HuH-7.5 (cell line): ENCODE data around the gene SDHC.
"Not testable (repeated sequence)": the region's sequence is repeated elsewhere in the genome, so short reads cannot be mapped to it uniquely, and the experiment has no call there.

Experiments used
- DNase-seq: peaks from one replicate; pipeline ENCODE4 v3.0.0; 2011; ENCODE audit warnings: low spot score

The SDHC gene

GRCh38 chr1:161311595-161312181, 2.5 kb upstream of the SDHC start:
- DNase-seq: no peak

GRCh38 chr1:161313554-161314200, 504 bp upstream of the SDHC start:
- no peak for DNase-seq

- DNase-seq: not testable (repeated sequence)
Observed at GRCh38 chr1:161315841-161316674, 1.9 kb downstream of the SDHC start.

- no peak for DNase-seq
Observed at GRCh38 chr1:161324020-161324419, 9.8 kb downstream of the SDHC start.

DNA sequence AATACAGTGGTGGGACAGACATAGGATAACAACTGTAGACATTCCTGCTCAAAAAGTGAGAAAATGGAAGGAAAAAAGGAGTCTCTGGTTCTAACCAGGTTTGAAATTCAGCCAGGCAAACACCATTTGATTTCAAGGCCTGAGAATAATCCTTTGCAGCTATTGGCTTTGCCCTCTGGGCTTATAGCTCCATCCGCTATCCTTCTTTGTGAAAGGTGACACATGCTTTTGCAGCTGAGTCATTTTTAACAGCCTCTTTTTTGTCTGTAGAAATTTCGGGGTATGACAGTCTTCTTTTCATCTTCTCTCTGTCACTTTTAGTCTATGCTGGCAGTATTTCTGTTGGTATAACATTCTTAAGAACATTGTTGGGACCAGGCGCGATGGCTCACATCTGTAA, 16.2 kb downstream of the SDHC start:
- DNase-seq: no peak

DNA sequence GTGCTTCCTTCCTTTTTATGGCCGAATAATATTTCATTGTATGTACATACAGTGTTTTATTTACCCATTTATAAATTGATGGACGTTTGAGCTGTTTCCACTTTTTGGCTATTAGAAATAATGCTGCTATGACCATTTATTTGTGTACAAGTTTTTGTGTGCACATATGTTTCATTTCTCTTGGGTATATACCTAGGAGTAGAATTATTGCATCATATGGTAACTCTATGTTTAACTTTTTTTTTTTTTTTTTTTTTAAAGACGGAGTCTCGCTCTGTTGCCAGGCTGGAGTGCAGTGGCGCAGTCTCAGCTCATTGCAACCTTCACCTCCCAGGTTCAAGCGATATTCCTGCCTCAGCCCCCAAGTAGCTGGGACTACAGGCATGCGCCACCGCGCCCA, 19.0 kb downstream of the SDHC start:
- no peak for DNase-seq

- no peak for DNase-seq
Observed at GRCh38 chr1:161335796-161336195, 21.6 kb downstream of the SDHC start.

DNA sequence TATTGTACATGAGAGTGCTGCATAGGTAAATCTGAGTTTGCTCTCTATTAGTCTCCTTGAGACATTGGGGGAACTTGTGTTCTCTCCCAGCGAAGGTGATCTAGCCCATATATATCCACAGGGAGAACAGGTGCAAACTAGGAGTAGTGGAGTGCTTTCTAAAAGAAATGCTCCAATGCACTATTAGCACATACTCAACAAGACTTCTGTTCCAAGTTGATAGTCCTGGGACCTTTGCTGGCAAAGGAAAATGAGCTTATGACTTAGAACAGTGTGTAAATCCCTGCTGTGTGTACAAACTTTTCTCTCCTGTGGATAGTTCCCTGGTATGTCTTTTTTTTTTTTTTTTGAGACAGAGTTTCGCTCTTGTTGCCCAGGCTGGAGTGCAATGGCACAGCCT, 28.0 kb downstream of the SDHC start:
- DNase-seq: no peak

- DNase-seq: no peak
Observed at GRCh38 chr1:161342821-161343220, 28.6 kb downstream of the SDHC start.

GRCh38 chr1:161350671-161351070, 36.5 kb downstream of the SDHC start:
- DNase-seq: no peak

GRCh38 chr1:161351482-161351881, 37.3 kb downstream of the SDHC start:
- DNase-seq: no peak

- no peak for DNase-seq
Observed at GRCh38 chr1:161357073-161357472, 42.9 kb downstream of the SDHC start.

DNA sequence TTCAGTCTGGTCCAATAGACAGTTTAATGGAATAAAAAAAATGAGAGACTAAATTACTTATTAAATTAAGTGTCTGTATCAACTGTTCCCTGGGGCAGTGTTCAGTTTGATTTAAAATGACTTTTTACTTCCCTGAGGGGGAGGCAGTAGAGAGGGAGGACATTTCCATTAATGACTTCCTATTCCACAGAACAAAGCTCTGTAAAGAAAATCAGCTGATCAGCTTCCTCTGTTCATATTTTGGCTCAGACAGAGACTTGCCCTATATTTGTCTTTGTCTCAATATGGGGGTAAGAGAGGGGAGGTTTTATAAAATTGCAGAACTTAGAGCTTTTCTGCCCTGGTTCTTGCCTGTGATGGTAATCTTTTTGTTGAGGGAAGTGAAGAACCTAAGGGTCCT, 45.1 kb downstream of the SDHC start:
- no peak for DNase-seq

- DNase-seq: no peak
Observed at GRCh38 chr1:161364332-161364731, 50.2 kb downstream of the SDHC start.

DNA sequence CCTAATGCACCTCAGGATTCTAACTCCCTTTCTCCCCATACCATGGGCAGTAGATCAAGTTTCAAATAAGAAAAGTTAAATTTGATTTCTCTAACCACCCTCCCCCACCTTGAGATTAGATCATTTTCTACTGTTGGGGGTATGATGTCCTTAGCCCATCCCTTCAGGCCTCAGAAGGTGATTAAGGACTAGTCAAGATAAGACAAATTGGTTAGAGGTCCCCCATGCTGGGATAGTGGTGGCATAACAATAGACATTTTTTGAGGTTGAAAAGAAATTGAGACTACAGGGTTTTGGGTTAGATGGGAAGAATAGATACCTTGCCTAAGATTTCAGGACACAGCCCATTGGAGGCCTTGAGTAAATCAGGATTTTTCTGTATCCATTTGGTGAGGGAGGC, 51.0 kb downstream of the SDHC start:
- DNase-seq: no peak

- peak; percentile 37 for DNase-seq
Observed at GRCh38 chr1:161367684-161368400, 53.7 kb downstream of the SDHC start, which contains the start of gene CFAP126. TSS of gene CFAP126 (minus strand) at chr1:161367876. CDS start at chr1:161367868, 8 bp downstream.

DNA sequence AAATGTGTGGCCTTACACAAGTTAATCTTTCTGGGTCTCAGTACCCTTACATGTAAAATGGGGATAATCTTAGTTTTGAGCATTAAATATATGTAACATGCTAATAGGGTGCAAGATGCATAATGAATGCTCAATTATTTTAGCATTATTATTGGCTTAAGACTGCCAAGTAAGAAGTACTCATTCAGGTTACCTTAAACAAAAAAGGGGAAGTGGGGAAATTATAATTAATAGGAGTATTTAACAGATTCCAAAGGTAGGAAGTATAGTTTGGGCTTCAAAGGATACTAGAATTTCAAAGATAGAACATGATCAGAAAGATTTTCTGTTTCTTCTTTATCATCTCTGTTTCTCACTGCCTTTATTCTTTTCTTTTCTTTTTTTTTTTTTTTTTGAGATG, 59.3 kb downstream of the SDHC start:
- no peak for DNase-seq

GRCh38 chr1:161374373-161374772, 60.2 kb downstream of the SDHC start:
- DNase-seq: no peak

DNA sequence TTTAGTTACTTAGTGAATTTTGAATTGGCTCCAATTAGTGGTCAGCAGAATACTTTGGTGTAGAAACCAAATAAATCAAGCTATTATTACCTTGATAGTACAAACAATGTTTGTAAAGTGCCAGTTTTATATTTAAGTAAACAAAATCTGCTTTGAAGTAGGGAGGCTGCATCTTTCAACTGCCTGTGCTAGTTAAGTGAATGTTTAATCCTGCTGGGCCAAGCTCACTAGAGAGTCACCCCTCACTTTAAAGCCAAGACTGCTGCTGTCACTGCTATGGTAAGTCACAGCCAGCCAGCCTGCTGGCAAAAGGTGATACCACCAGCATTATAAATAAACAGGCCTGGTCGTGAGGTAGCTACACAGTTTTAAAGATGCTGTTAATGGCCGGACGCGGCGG, 63.8 kb downstream of the SDHC start:
- DNase-seq: no peak

DNA sequence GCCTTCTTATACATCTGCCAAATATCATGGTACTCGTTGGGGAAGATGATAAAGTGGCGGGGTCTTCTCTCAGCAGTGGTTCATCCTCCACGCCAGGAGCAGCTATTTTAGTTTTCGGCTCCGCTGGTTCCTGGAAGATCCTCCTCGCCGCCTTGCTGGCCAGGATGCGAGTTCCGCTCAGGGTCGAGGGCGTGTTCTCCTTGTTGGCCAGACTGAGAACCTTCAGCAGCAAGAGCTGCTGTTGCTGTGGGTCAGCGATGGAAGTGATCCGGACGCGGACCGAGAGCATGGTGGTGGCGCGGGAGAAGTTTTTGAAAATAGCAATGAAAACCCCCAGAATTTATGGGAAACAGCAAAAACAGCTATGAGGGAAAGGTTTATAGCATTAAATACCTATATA, 64.9 kb downstream of the SDHC start:
- DNase-seq: no peak

- no peak for DNase-seq
Observed at GRCh38 chr1:161381707-161382106, 67.5 kb downstream of the SDHC start.

DNA sequence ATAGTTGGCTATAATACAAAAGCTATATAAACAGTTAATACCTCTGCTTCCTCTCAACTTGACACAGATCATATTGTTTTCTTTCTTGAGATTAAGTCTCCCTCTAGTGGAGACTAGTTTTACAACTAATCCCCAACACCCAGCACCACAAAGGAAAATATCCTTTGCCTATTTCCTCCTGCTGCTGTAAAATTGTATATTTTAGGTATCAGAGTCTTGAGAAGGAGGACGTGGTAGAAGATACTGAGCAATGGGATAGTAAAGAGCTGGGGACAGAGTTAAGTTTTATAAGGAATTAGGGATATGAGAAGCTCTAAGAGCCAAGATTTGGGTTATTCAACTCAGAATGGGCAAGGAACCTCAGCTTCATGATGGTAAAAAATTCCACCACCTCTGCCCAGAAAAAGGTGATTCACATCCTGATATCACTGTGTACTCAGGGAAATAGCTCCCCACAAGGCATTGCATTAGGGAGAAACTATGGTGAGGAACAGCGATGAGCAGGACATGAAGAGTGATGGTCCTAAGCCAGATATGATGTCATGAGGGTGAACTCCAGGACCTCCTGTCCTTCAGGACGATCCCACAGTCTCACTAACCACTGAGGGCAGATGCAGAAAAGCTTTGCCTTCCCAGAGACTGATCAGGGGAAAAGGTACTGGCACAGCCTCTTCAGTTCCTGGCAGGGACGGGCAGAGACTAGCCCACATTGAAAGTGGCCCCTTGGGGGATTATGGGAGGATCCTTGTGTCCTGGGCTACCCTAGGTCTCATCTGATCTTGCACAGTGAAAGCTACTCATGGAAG, 68.2 kb downstream of the SDHC start:
- peak; percentile 37 for DNase-seq
